ENCODE results near the gene CHCHD6.

DNA sequence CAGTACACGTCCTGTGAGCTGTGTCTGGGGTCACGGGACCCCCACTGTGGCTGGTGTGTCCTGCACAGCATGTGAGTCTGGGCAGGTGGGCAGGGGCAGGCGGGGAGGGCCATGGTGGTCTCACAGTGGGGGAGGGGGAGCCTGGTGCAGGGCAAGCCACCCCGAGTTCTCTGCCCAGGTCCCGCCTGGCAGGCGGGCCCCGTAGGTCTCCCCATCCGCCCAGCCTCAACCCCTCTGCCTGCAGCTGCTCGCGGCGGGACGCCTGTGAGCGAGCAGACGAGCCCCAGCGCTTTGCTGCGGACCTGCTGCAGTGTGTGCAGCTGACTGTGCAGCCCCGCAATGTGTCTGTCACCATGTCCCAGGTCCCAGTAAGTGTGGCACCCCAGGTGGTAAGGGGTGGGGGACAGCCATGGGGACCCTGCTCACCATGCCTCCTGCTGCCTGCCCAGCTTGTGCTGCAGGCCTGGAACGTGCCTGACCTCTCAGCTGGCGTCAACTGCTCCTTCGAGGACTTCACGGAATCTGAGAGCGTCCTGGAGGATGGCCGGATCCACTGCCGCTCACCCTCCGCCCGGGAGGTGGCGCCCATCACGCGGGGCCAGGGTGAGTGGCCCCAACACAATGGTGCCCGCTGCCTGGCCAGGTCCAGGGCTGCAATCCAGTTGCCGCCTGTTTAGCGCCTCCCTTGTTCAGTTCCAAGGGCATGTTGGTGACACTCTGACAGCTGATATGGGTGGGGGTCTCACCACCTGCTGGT lies 300.8 kb downstream of the CHCHD6 start:
- TF ChIP-seq CTCF (IDR thresholded peaks at IDR 0.05; ENCODE audit: insufficient read depth, low read length, poor library complexity, severe bottlenecking) = no peak
- TF ChIP-seq EZH2phosphoT487 (conservative IDR thresholded peaks at IDR 0.05; ENCODE audit: low read length) = no peak
